HL-60 (cell line): ENCODE results near the gene GUCA1A.

Experiments used
- CTCF ChIP-seq: IDR thresholded peaks from one replicate; pipeline ENCODE4 v1.5.1; 2011; ENCODE audit warnings: low read length, control low read depth, inconsistent platforms; ENCODE audit not compliant: insufficient read depth
- SPI1 ChIP-seq: IDR thresholded peaks from 2 replicates; pipeline ENCODE4 v1.6.1; 2012; ENCODE audit warnings: low read depth, mild to moderate bottlenecking, borderline replicate concordance

GRCh38 chr6:42165016-42165415 is 8.1 kb upstream of the GUCA1A start:
- TF ChIP-seq CTCF = no peak
- TF ChIP-seq SPI1 = no peak
